Glomerular visceral epithelial cell (primary cell): Measurements from ENCODE around the gene FLRT1.

Experiments used
- DNase-seq: peaks from one replicate; pipeline ENCODE4 v3.0.0-alpha.2; 2016; ENCODE audit errors: extremely low spot score

The FLRT1 gene

GRCh38 chr11:64023712-64024710 lies 11.7 kb upstream of the FLRT1 start:
- DNase-seq = no peak

GRCh38 chr11:64025205-64025604 lies 10.5 kb upstream of the FLRT1 start:
- DNase-seq = no peak

GRCh38 chr11:64026575-64027205 lies 9.0 kb upstream of the FLRT1 start:
- peak; percentile 17 for DNase-seq

- no peak for DNase-seq
Measured at GRCh38 chr11:64027651-64028397, 7.9 kb upstream of the FLRT1 start.

- no peak for DNase-seq
Measured at GRCh38 chr11:64028398-64029115, 7.2 kb upstream of the FLRT1 start.

- DNase-seq = no peak
Measured at GRCh38 chr11:64029773-64030172, 6.0 kb upstream of the FLRT1 start.

- DNase-seq = no peak
Measured at GRCh38 chr11:64031001-64031400, 4.7 kb upstream of the FLRT1 start.

- DNase-seq = peak; percentile 37
Measured at GRCh38 chr11:64032050-64032449, 3.7 kb upstream of the FLRT1 start.

GRCh38 chr11:64034411-64034811 lies 1.3 kb upstream of the FLRT1 start:
- no peak for DNase-seq

- DNase-seq = no peak
Measured at GRCh38 chr11:64035081-64035524, 628 bp upstream of the FLRT1 start.

- peak; percentile 38 for DNase-seq
Measured at GRCh38 chr11:64036087-64037026, 626 bp downstream of the FLRT1 start.

GRCh38 chr11:64037027-64037634 lies 1.4 kb downstream of the FLRT1 start:
- DNase-seq = no peak

GRCh38 chr11:64038500-64038899 lies 2.8 kb downstream of the FLRT1 start:
- DNase-seq = no peak

- no peak for DNase-seq
Measured at GRCh38 chr11:64039012-64039665, 3.4 kb downstream of the FLRT1 start.

- DNase-seq = no peak
Measured at GRCh38 chr11:64040684-64041322, 5.1 kb downstream of the FLRT1 start.

- DNase-seq = no peak
Measured at GRCh38 chr11:64041846-64042245, 6.1 kb downstream of the FLRT1 start.

- no peak for DNase-seq
Measured at GRCh38 chr11:64042301-64042700, 6.6 kb downstream of the FLRT1 start.

GRCh38 chr11:64043545-64043944 lies 7.8 kb downstream of the FLRT1 start:
- DNase-seq = no peak
